HFF-Myc (cell line): ENCODE data around the gene OR2V2.

Source experiments
- DNase-seq: peaks from one replicate; pipeline ENCODE4 v3.0.0-alpha.2; 2011; ENCODE audit warnings: low read depth; ENCODE audit errors: extremely low read depth
- H3K4me3 ChIP-seq: replicated peaks from 2 replicates; pipeline ENCODE4 v1.5.1; 2011; ENCODE audit warnings: low read depth, mild to moderate bottlenecking, control low read depth, low read length
- CTCF ChIP-seq: IDR thresholded peaks from 2 replicates; pipeline ENCODE4 v1.5.1; 2012; ENCODE audit warnings: mild to moderate bottlenecking, low read depth, low read length, control low read depth; ENCODE audit errors: missing control alignments

Gene OR2V2

DNA sequence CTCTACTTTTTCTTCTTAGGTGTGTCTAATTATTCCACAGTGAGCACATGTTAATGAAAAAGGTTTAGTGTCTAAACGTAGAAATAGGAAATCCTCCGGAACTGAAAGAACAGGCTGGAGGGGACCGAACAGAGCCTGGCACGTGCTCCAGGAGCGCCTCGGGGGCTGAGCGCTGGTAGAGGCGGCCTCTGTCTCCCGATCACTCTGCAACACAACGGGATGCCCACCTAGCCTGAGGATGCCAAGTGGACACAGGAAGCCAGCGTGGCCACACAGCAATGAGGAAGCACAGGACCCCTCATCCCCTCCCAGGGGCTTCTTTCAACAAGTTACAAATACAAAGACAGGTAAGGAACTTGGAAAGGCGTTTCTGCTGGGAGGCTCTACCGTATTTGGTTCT lies 38.2 kb downstream of the OR2V2 start:
- no peak for TF ChIP-seq CTCF
- DNase-seq: no peak
- H3K4me3 ChIP-seq: no peak overlapping the region

GRCh38 chr5:181186022-181186421 lies 38.6 kb downstream of the OR2V2 start:
- H3K4me3 ChIP-seq: no peak overlapping the region
- no peak for TF ChIP-seq CTCF
- no peak for DNase-seq

DNA sequence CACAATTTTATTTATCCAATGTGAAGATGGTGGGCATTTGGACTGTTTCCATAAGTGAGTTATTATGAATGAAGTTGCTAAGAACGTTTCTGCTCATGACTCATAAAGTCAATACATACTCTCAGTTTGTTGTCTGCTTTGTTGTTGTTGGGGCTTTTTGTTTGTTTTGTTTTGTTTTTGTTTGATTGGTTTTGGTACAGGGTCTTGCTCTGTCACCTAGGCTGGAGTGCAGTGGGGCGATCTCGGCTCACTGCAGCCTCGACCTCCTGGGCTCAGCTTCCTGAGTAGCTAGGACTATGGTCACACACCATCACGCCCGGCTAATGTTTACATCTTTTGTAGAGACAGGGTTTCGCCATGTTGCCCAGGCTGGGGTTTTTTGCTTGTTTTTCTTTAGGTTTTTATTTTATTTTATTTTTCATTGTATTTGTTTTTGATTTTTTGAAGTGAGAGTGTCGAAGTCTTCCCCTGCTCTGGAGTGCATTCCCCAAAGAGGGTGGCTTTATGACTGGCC lies 39.7 kb downstream of the OR2V2 start:
- no peak for TF ChIP-seq CTCF
- no peak for DNase-seq

GRCh38 chr5:181187500-181188213 lies 40.3 kb downstream of the OR2V2 start:
- TF ChIP-seq CTCF: peak; percentile 22
- H3K4me3 ChIP-seq: peak overlapping the region; percentile 67
- DNase-seq: no peak

More for the DNA sequence above, 39.7 kb downstream of the OR2V2 start:
- peak overlapping the region; percentile 67 for H3K4me3 ChIP-seq

- no peak for DNase-seq
- TF ChIP-seq CTCF: no peak
- H3K4me3 ChIP-seq: peak overlapping the region; percentile 67
Observed at GRCh38 chr5:181188700-181189362, 41.4 kb downstream of the OR2V2 start.

- no peak for TF ChIP-seq CTCF
- no peak for DNase-seq
Observed at GRCh38 chr5:181189363-181189961, 42.1 kb downstream of the OR2V2 start.

More at GRCh38 chr5:181189363-181189961, 42.1 kb downstream of the OR2V2 start:
- peak overlapping the region; percentile 67 for H3K4me3 ChIP-seq
